NCI-H526 (cell line): Measurements from ENCODE around the gene GHR.
"Not testable (repeated sequence)": the region's sequence is repeated elsewhere in the genome, so short reads cannot be mapped to it uniquely, and the experiment has no call there.

Source experiments
- DNase-seq, 2 experiments: peaks; one replicate each; lab custom pipeline; 2025; lab: John Stamatoyannopoulos, UW

Gene GHR

GRCh38 chr5:42569953-42570548, 146.8 kb downstream of the GHR start:
- DNase-seq, result no peak

GRCh38 chr5:42570966-42571960, 148.0 kb downstream of the GHR start:
- no peak for DNase-seq

- DNase-seq, result no peak
These were observed 149.1 kb downstream of the GHR start for GRCh38 chr5:42572313-42572712.

GRCh38 chr5:42573386-42573785, 150.1 kb downstream of the GHR start:
- DNase-seq, result no peak

- DNase-seq, result not testable (repeated sequence)
These were observed 152.7 kb downstream of the GHR start for GRCh38 chr5:42575914-42576313.

GRCh38 chr5:42578901-42579300, 155.7 kb downstream of the GHR start:
- DNase-seq, result not testable (repeated sequence)

GRCh38 chr5:42579320-42579719, 156.1 kb downstream of the GHR start:
- DNase-seq, result no peak

GRCh38 chr5:42581845-42582244, 158.6 kb downstream of the GHR start:
- DNase-seq, result no peak

GRCh38 chr5:42582723-42583122, 159.5 kb downstream of the GHR start:
- DNase-seq, result no peak

- peak; percentile 62 to 84 for DNase-seq
These were observed 160.1 kb downstream of the GHR start for GRCh38 chr5:42583322-42583721.

- DNase-seq, result no peak
These were observed 163.4 kb downstream of the GHR start for GRCh38 chr5:42586625-42587024.

GRCh38 chr5:42587096-42587723, 164.0 kb downstream of the GHR start:
- DNase-seq, result no peak

GRCh38 chr5:42590566-42590965, 167.3 kb downstream of the GHR start:
- no peak for DNase-seq

GRCh38 chr5:42591015-42591414, 167.8 kb downstream of the GHR start:
- DNase-seq, result no peak

GRCh38 chr5:42592401-42593140, 169.3 kb downstream of the GHR start:
- DNase-seq, result no peak

GRCh38 chr5:42593591-42593990, 170.4 kb downstream of the GHR start:
- no peak for DNase-seq

- no peak for DNase-seq
These were observed 172.4 kb downstream of the GHR start for GRCh38 chr5:42595597-42595996.

GRCh38 chr5:42596817-42597216, 173.6 kb downstream of the GHR start:
- DNase-seq, result no peak

- no peak for DNase-seq
These were observed 174.2 kb downstream of the GHR start for GRCh38 chr5:42597318-42597937.

- DNase-seq, result no peak
These were observed 175.1 kb downstream of the GHR start for GRCh38 chr5:42598311-42598710.

GRCh38 chr5:42599106-42599505, 175.9 kb downstream of the GHR start:
- no peak for DNase-seq

- no peak for DNase-seq
These were observed 177.2 kb downstream of the GHR start for GRCh38 chr5:42600441-42600840.
